K562 (cell line): ENCODE data around the gene SYS1. TPM values are rescaled to one million over a fixed set of nuclear protein-coding genes. Genes with fewer than 3 reads are reported as not detected.

Experiments used
- BMI1 ChIP-seq: fragments of 150-350 bp; IDR thresholded peaks from 2 replicates; pipeline ENCODE4 v1.6.1; 2014; ENCODE audit warnings: low read length
- BRD9 ChIP-seq: fragments of 450-650 bp; IDR thresholded peaks from 2 replicates; pipeline ENCODE4 v1.6.1; 2018; ENCODE audit warnings: low read depth; ENCODE audit not compliant: partially characterized antibody
- CBFB ChIP-seq: sonication (generic); formaldehyde crosslinking; IDR thresholded peaks from 2 replicates; pipeline ENCODE4 v1.4.0; 2020; ENCODE audit warnings: mild to moderate bottlenecking, missing genetic modification reagents
- CHD1 ChIP-seq: fragments of 200-600 bp; sonication (generic); IDR thresholded peaks from one replicate; pipeline ENCODE4 v1.6.1; 2012; ENCODE audit warnings: mild to moderate bottlenecking, moderate library complexity, low read length, inconsistent platforms
- ETS2 ChIP-seq: IDR thresholded peaks from 2 replicates; pipeline ENCODE4 v1.6.1; 2016; ENCODE audit warnings: borderline replicate concordance, missing genetic modification characterization, mild to moderate bottlenecking, moderate library complexity, missing compliant biosample characterization; ENCODE audit not compliant: poor library complexity, severe bottlenecking
- ETV5 ChIP-seq: sonication (generic); formaldehyde crosslinking; IDR thresholded peaks from 2 replicates; pipeline ENCODE4 v1.4.0; 2020; ENCODE audit warnings: low read depth, mild to moderate bottlenecking, missing genetic modification reagents
- GATAD2B ChIP-seq: fragments of 450-650 bp; IDR thresholded peaks from 2 replicates; pipeline ENCODE4 v1.6.1; 2017; ENCODE audit warnings: mild to moderate bottlenecking, borderline replicate concordance
- HDGF ChIP-seq: fragments of 450-650 bp; IDR thresholded peaks from 2 replicates; pipeline ENCODE4 v1.6.1; 2016
- KLF6 ChIP-seq: fragments of 250-450 bp; sonication (Bioruptor Pico); IDR thresholded peaks from 2 replicates; pipeline ENCODE4 v1.4.0; 2020; ENCODE audit warnings: mild to moderate bottlenecking, moderate library complexity, borderline replicate concordance
- MAFG ChIP-seq: fragments of 450-650 bp; conservative IDR thresholded peaks from 2 replicates; pipeline ENCODE4 v1.6.1; 2016; ENCODE audit warnings: missing genetic modification characterization, missing compliant biosample characterization
- MECOM ChIP-seq: fragments of 250-450 bp; sonication (Bioruptor Pico); IDR thresholded peaks from 2 replicates; pipeline ENCODE4 v1.8.0; 2022; ENCODE audit warnings: inconsistent platforms
- NEUROD1 ChIP-seq: fragments of 150-350 bp; IDR thresholded peaks from 2 replicates; pipeline ENCODE4 v1.6.1; 2014; ENCODE audit warnings: borderline replicate concordance, low read length, low read depth; ENCODE audit not compliant: partially characterized antibody
- NFE2 ChIP-seq: IDR thresholded peaks from 2 replicates; pipeline ENCODE4 v1.6.1; 2014; ENCODE audit warnings: antibody characterized with exemption, low read depth
- PHF20 ChIP-seq: fragments of 450-650 bp; IDR thresholded peaks from 2 replicates; pipeline ENCODE4 v1.6.1; 2018; ENCODE audit not compliant: partially characterized antibody
- POLR2AphosphoS2 ChIP-seq: IDR thresholded peaks from 2 replicates; pipeline ENCODE4 v1.6.1; 2012; ENCODE audit warnings: low read length, improper control_type of control experiment
- PTBP1 ChIP-seq: fragments of 200-400 bp; formaldehyde crosslinking; IDR thresholded peaks from 2 replicates; pipeline ENCODE4 v1.6.1; 2017; ENCODE audit warnings: low read depth, low read length
- RBM15 ChIP-seq: fragments of 200-400 bp; formaldehyde crosslinking; IDR thresholded peaks from 2 replicates; pipeline ENCODE4 v1.6.1; 2018; ENCODE audit warnings: mild to moderate bottlenecking, low read length, moderate library complexity; ENCODE audit not compliant: insufficient read depth
- RBM22 ChIP-seq: fragments of 200-400 bp; formaldehyde crosslinking; IDR thresholded peaks from 2 replicates; pipeline ENCODE4 v1.6.1; 2018; ENCODE audit warnings: low read length, low read depth; ENCODE audit not compliant: poor library complexity, severe bottlenecking
- RCOR1 ChIP-seq, 2 experiments: IDR thresholded peaks; 2 replicates each; pipeline ENCODE4 v1.6.1; 2012; ENCODE audit warnings: low read depth in 2 of 2, low read length in 2 of 2, borderline replicate concordance in 1 of 2, improper control_type of control experiment in 1 of 2
- SIX5 ChIP-seq, 2 experiments: IDR thresholded peaks; 2 replicates each; pipeline ENCODE4 v1.6.1; 2011; ENCODE audit warnings: low read length in 2 of 2, borderline replicate concordance in 1 of 2, low read depth in 1 of 2, mild to moderate bottlenecking in 1 of 2, moderate library complexity in 1 of 2; ENCODE audit not compliant: insufficient read depth in 1 of 2
- SLC30A9 ChIP-seq: fragments of 250-450 bp; sonication (Bioruptor Pico); IDR thresholded peaks from 2 replicates; pipeline ENCODE4 v1.8.0; 2022; ENCODE audit warnings: mild to moderate bottlenecking, moderate library complexity
- SMARCA5 ChIP-seq: fragments of 450-650 bp; IDR thresholded peaks from 2 replicates; pipeline ENCODE4 v1.6.1; 2016
- SP1 ChIP-seq: sonication (generic); formaldehyde crosslinking; IDR thresholded peaks from 2 replicates; pipeline ENCODE4 v1.8.1; 2022; ENCODE audit warnings: mild to moderate bottlenecking, missing genetic modification reagents
- STAG1 ChIP-seq: sonication (generic); formaldehyde crosslinking; IDR thresholded peaks from 2 replicates; pipeline ENCODE4 v1.5.0; 2020; ENCODE audit warnings: missing genetic modification reagents, borderline replicate concordance
- TAF9B ChIP-seq: fragments of 450-650 bp; IDR thresholded peaks from 2 replicates; pipeline ENCODE4 v1.6.1; 2018; ENCODE audit warnings: mild to moderate bottlenecking; ENCODE audit not compliant: partially characterized antibody
- WHSC1 ChIP-seq: IDR thresholded peaks from one replicate; pipeline ENCODE4 v1.6.1; 2012; ENCODE audit warnings: low read length, control low read depth, inconsistent platforms
- XRCC3 ChIP-seq: fragments of 450-650 bp; IDR thresholded peaks from 2 replicates; pipeline ENCODE4 v1.6.1; 2017; ENCODE audit warnings: mild to moderate bottlenecking, moderate library complexity
- ZNF24 ChIP-seq: fragments of 450-650 bp; IDR thresholded peaks from 2 replicates; pipeline ENCODE4 v1.6.1; 2016
- polyA plus RNA-seq, 8 experiments: library from polyadenylated mRNA; depleted of rRNA in 4 of 8; stranded (reverse) in 5 of 8; unstranded in 3 of 8; fragments of >200 nt; fragmentation: Nextera tagmentation in 2 of 8; fragmentation: Illumina TruSeq in 1 of 8; extraction: Ambion mirVana in 2 of 8; extraction: Trizol in 1 of 8; gene quantifications; 2 replicates each; pipeline versions ENCODE4 v1.2.1 to v1.2.3, GENCODE V29; 2011 to 2014; ENCODE audit warnings: inconsistent platforms in 1 of 8, missing spikeins in 1 of 8
- total RNA-seq, 7 experiments: library from RNA; depleted of rRNA in 6 of 7; stranded (reverse); fragments of >200 nt in 6 of 7; fragmentation: Illumina TruSeq in 2 of 7; extraction: Trizol in 2 of 7; gene quantifications; 2 replicates each; pipeline versions ENCODE4 v1.2.1 to v1.2.3, GENCODE V29; 2011 to 2021; ENCODE audit warnings: low replicate concordance in 1 of 7
- TF ChIP-seq, protein P1 (sequence below): fragments of 450-650 bp; IDR thresholded peaks from 2 replicates; pipeline ENCODE4 v1.6.1; 2016; ENCODE audit warnings: borderline replicate concordance
- TF ChIP-seq, protein P2 (sequence below): sonication (generic); formaldehyde crosslinking; IDR thresholded peaks from 2 replicates; pipeline ENCODE4 v1.8.0; 2022; ENCODE audit warnings: missing genetic modification reagents, mild to moderate bottlenecking, moderate library complexity, borderline replicate concordance

SYS1 gene
- total and polyA plus RNA-seq, 9 of the 15 experiments (the other 6 are each of a cell fraction or from before 2014, with no cell fraction given) = 11.1 to 25.2 (median 17.5) TPM

DNA sequence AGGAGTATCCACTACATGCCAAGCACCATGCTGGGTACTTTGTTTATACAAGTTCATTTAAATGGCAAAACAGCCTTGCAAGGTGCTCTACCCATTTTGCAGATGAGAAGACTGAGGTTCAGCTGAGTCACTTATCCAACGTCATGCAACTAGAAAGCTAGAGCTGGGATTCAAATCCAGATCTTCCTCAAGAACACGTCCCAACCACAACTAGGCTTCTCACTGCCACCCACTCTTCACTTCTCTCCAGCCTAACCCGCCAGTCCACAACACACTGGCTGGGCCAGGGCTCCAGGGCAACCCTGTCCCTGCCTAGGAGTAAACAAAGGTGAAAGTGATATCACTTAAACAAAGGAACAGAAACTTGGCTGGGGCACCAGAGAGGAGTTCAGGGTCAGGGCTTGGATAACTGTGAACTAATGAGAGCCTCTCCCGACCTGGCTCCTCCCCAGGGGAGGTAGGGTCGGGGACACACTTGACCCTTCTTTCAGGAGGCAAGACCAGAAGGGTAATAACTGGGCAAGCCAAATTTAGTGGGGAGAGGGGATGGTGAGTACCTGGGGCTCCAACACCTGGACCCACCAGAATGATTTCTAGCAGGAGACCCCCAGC, 22.6 kb upstream of the SYS1 start (continued):
- TF ChIP-seq SP1 (no peak), BMI1 (no peak), SMARCA5 (peak; percentile 90), PTBP1 (0 out of 2 replicates have a peak, but pooled peaks have one; percentile 47), MECOM (no peak), STAG1 (CRISPR knock-in tag) (no peak), SIX5 (IDR thresholded peaks at IDR 0.05; ENCODE audit: borderline replicate concordance in 1 of 2, insufficient read depth in 1 of 2, low read depth in 1 of 2, low read length in 2 of 2) (no peak), GATAD2B (no peak), WHSC1 (no peak), RBM22 (no peak), MAFG (tag) (peak; percentile 79), KLF6 (CRISPR knock-in tag) (no peak), SLC30A9 (CRISPR knock-in tag) (no peak), ETV5 (CRISPR knock-in tag) (no peak), NFE2 (peak; percentile 88), RBM15 (no peak), CBFB (no peak), PHF20 (peak; percentile 42), ETS2 (tag) (no peak), BRD9 (no peak), POLR2AphosphoS2 (no peak), NEUROD1 (no peak), HDGF (no peak), CHD1 (no peak), XRCC3 (no peak), TAF9B (no peak), ZNF24 (no peak), RCOR1 (IDR thresholded peaks at IDR 0.05; ENCODE audit: borderline replicate concordance in 1 of 2, low read depth in 2 of 2, low read length in 2 of 2) (peak; percentile 49 to 86; a peak in 3 of 4 replicates)
- TF ChIP-seq, protein P1, sequence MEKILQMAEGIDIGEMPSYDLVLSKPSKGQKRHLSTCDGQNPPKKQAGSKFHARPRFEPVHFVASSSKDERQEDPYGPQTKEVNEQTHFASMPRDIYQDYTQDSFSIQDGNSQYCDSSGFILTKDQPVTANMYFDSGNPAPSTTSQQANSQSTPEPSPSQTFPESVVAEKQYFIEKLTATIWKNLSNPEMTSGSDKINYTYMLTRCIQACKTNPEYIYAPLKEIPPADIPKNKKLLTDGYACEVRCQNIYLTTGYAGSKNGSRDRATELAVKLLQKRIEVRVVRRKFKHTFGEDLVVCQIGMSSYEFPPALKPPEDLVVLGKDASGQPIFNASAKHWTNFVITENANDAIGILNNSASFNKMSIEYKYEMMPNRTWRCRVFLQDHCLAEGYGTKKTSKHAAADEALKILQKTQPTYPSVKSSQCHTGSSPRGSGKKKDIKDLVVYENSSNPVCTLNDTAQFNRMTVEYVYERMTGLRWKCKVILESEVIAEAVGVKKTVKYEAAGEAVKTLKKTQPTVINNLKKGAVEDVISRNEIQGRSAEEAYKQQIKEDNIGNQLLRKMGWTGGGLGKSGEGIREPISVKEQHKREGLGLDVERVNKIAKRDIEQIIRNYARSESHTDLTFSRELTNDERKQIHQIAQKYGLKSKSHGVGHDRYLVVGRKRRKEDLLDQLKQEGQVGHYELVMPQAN = 0 out of 2 replicates have a peak, but pooled peaks have one; percentile 26
- TF ChIP-seq, protein P2, sequence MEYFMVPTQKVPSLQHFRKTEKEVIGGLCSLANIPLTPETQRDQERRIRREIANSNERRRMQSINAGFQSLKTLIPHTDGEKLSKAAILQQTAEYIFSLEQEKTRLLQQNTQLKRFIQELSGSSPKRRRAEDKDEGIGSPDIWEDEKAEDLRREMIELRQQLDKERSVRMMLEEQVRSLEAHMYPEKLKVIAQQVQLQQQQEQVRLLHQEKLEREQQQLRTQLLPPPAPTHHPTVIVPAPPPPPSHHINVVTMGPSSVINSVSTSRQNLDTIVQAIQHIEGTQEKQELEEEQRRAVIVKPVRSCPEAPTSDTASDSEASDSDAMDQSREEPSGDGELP (CRISPR knock-in tag) = no peak
